Naive thymus-derived CD4-positive, alpha-beta T cell (primary cell): Measurements from ENCODE around the gene ITSN1. TPM values are rescaled to one million over a fixed set of nuclear protein-coding genes. Genes with fewer than 3 reads are reported as not detected.
"Not testable (repeated sequence)": the region's sequence is repeated elsewhere in the genome, so short reads cannot be mapped to it uniquely, and the experiment has no call there.

Experiments used
- ATAC-seq: fragments of 150-1000 bp; cut with Tn5 transposase; 2 replicates; pipeline ENCODE4 v1.10.0; 2021; ENCODE audit warnings: mild to moderate bottlenecking, moderate library complexity
- CTCF ChIA-PET: fragments of 350-600 bp; sonication (Branson Sonifier 250); formaldehyde crosslinking; loops from one replicate; lab custom pipeline; 2021; ENCODE audit warnings: antibody characterized with exemption; lab: Charles Lee
- POLR2A ChIA-PET: fragments of 350-600 bp; sonication (Branson Sonifier 250); formaldehyde crosslinking; loops from one replicate; lab custom pipeline; 2021; ENCODE audit warnings: antibody characterized with exemption, inconsistent platforms; lab: Charles Lee
- DNase-seq, 9 donors: peaks; one replicate each; pipeline versions ENCODE4 v3.0.0 to v3.0.0-alpha.2; 2020 to 2022; ENCODE audit warnings: mixed read lengths in 1 of 9
- H3K27ac ChIP-seq: one replicate; pipeline ENCODE4 v1.7.0; 2013; ENCODE audit warnings: mild to moderate bottlenecking, low read depth, low read length, moderate library complexity
- H3K27me3 ChIP-seq, 2 donors: one replicate each; pipeline ENCODE4 v1.7.0; 2013; ENCODE audit warnings: low read length in 2 of 2, mild to moderate bottlenecking in 2 of 2, moderate library complexity in 2 of 2; ENCODE audit not compliant: control insufficient read depth in 2 of 2, insufficient read depth in 2 of 2
- H3K36me3 ChIP-seq, 3 experiments: 1 replicate in 2 of 3; 2 replicates in 1 of 3; pipeline ENCODE4 v1.7.0; 2013; ENCODE audit warnings: low read length in 3 of 3, mild to moderate bottlenecking in 3 of 3, moderate library complexity in 1 of 3; ENCODE audit not compliant: insufficient read depth in 3 of 3, control insufficient read depth in 2 of 3
- H3K4me1 ChIP-seq, 2 donors: one replicate each; pipeline ENCODE4 v1.7.0; 2013; ENCODE audit warnings: low read length in 2 of 2, mild to moderate bottlenecking in 2 of 2, moderate library complexity in 1 of 2; ENCODE audit not compliant: control insufficient read depth in 2 of 2, insufficient read depth in 2 of 2
- H3K4me3 ChIP-seq: 2 replicates; pipeline ENCODE4 v1.7.0; 2013; ENCODE audit warnings: mild to moderate bottlenecking, low read length
- H3K9me3 ChIP-seq, 3 experiments: 1 replicate in 2 of 3; 2 replicates in 1 of 3; pipeline ENCODE4 v1.7.0; 2013; ENCODE audit warnings: low read length in 3 of 3; ENCODE audit not compliant: control insufficient read depth in 2 of 3
- H3K27ac Mint-ChIP-seq, 9 donors: one replicate each; pipeline ENCODE4 v1.8.0; 2020 to 2022; ENCODE audit warnings: mixed read lengths in 9 of 9, mild to moderate bottlenecking in 8 of 9, moderate library complexity in 5 of 9, inconsistent platforms in 2 of 9
- H3K27me3 Mint-ChIP-seq, 5 donors: one replicate each; pipeline ENCODE4 v1.8.0; 2021 to 2022; ENCODE audit warnings: mixed read lengths in 5 of 5, mild to moderate bottlenecking in 1 of 5
- H3K36me3 Mint-ChIP-seq, 5 donors: one replicate each; pipeline ENCODE4 v1.8.0; 2020 to 2022; ENCODE audit warnings: mixed read lengths in 5 of 5, mild to moderate bottlenecking in 3 of 5, inconsistent platforms in 1 of 5
- H3K4me1 Mint-ChIP-seq, 7 donors: one replicate each; pipeline ENCODE4 v1.8.0; 2020 to 2022; ENCODE audit warnings: mixed read lengths in 7 of 7, mild to moderate bottlenecking in 3 of 7, inconsistent platforms in 1 of 7
- H3K4me3 Mint-ChIP-seq, 10 donors: one replicate each; pipeline ENCODE4 v1.8.0; 2020 to 2022; ENCODE audit warnings: mild to moderate bottlenecking in 10 of 10, mixed read lengths in 10 of 10, moderate library complexity in 6 of 10, inconsistent platforms in 2 of 10
- H3K9me3 Mint-ChIP-seq, 11 donors: one replicate each; pipeline ENCODE4 v1.8.0; 2020 to 2022; ENCODE audit warnings: mixed read lengths in 11 of 11, mild to moderate bottlenecking in 4 of 11, inconsistent platforms in 1 of 11, moderate library complexity in 1 of 11
- intact Hi-C, 2 donors: fragments of 100-400 bp; cut with micrococcal nuclease; formaldehyde crosslinking; loops; one replicate each; pipeline ENCODE4 v1.15.1; 2023
- polyA plus RNA-seq, 2 donors: library from polyadenylated mRNA; unstranded; fragments of 300-500 nt; fragmentation: Illumina TruSeq; gene quantifications; one replicate each; pipeline ENCODE4 v1.2.3, GENCODE V29; 2021
- total RNA-seq, 6 experiments: library from RNA in 5 of 6; stranded (reverse) in 5 of 6; gene quantifications; 1 replicate in 5 of 6; 2 replicates in 1 of 6; pipeline ENCODE4 v1.2.3 and lab custom pipeline; 2021 to 2026

Gene ITSN1
- total RNA-seq (1 to 10 TPM; 1.8 to 8.6 (median 3.5) TPM), polyA plus RNA-seq (1 to 10 TPM; 1.2 to 1.8 TPM), total RNA-seq (lab: John Stamatoyannopoulos, UW) (6.9 reads per million, percentile 29 among the genes with 10 or more reads in this experiment)

DNA sequence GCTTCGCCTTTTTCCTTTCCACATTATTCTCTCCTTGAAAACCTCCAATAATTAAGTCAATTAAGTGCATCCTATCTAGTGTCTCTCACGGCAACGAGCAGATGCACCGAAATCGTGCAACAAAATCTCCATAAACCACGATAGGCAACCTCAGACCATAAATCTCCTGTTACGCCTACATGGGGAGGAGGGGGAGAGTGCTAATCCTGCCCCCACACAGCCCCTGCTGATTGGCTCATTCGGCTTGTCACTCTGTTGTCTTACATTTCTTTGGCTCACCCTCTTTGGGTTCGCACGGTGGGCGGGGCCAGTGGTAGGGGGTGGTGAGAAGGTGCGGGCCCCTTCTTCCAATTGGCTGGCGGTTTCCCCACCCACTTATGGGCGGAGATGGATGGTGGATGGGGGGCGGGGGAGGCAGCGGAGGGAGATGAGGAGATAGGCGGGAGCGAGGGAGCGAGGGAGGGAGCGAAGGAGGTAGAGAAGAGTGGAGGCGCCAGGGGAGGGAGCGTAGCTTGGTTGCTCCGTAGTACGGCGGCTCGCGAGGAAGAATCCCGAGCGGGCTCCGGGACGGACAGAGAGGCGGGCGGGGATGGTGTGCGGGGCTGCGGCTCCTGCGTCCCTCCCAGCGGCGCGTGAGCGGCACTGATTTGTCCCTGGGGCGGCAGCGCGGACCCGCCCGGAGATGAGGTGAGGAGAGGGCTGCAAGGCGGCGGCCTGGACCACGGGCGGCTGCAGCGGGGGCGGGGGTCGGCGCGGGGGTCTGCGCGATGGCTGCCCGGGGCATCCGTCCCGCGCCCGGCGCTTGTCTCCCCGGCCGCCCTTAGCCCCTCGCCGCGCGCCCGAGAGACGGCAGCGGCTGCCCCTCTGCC, at the start of gene ITSN1:
Gene ITSN1 (plus strand): TSS at position 475 of the 869 bp plus-strand sequence. CDS start 76,328 bp downstream, outside the sequence.
- POLR2A ChIA-PET, result no interaction called here

DNA sequence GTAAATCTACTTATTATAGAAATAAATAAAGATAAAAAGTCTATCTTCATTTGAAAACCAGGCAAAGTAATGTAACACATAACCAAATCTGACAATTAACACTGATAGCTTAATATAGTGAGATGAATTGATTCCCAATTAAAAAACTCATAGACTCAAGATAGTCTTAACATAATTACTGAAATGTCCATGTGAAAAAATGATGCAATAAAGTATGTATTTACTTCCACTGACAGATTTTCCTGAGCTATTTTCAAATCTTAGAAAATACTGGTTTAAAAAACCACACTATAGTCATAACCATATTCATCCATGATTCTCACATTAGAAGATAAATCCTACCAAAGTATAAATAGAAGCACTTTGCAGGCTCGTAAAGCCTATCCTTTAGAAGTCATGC, 44.2 kb upstream of the ITSN1 start:
- Histone ChIP-seq H3K9me3 (no peaks in the 10 kb centered on the region), H3K4me1 (no peaks in the 10 kb centered on the region), H3K36me3 (peaks cover 3 to 36% (median 5%) of the 10 kb centered on the region in 3 experiments), H3K27ac (no peak overlapping the region), H3K4me3 (no peak overlapping the region), H3K27me3 (no peaks in the 10 kb centered on the region)
- intact Hi-C loops, result no loop called here
- H3K4me3 Mint-ChIP-seq, result no peak overlapping the region
- H3K27me3 Mint-ChIP-seq, result no peaks in the 10 kb centered on the region
- no peaks in the 10 kb centered on the region for H3K9me3 Mint-ChIP-seq
- ChIA-PET CTCF (no interaction called here), POLR2A (interaction anchor here (0.6 kb wide), 1 partner anchor 1285 kb away, joined by 4 read pairs; no protein-coding TSS in a partner anchor)
- H3K36me3 Mint-ChIP-seq, result peaks cover 4 to 26% (median 19%) of the 10 kb centered on the region in 5 donors
- no peak for ATAC-seq
- no peak overlapping the region for H3K27ac Mint-ChIP-seq
- H3K4me1 Mint-ChIP-seq, result no peaks in the 10 kb centered on the region
- DNase-seq, result no peak

More for the DNA sequence above, at the start of gene ITSN1:
- peaks cover 9 to 29% (median 15%) of the 10 kb centered on the region in 5 donors for H3K27me3 Mint-ChIP-seq
- Histone ChIP-seq H3K36me3 (no peaks in the 10 kb centered on the region), H3K4me1 (peaks cover 4 to 7% of the 10 kb centered on the region in 2 donors), H3K27ac (peak within 1 kb of the TSS; percentile 75), H3K27me3 (no peaks in the 10 kb centered on the region), H3K9me3 (no peaks in the 10 kb centered on the region), H3K4me3 (peak within 1 kb of the TSS; percentile 97)
- intact Hi-C loops, result loop anchor here (1.0 to 5.0 kb wide), 12 partner anchors 100 to 1365 kb away; partner anchors contain the start of genes MIS18A (in 2 of the 2), ATP5PO (in 1 of the 2), CFAP298 (in 1 of the 2) and EVA1C (in 1 of the 2)
- H3K27ac Mint-ChIP-seq, result peak within 1 kb of the TSS; percentile 85 to 100 (median 94)
- peak within 1 kb of the TSS; percentile 83 to 99 (median 94) for H3K4me3 Mint-ChIP-seq
- no peaks in the 10 kb centered on the region for H3K9me3 Mint-ChIP-seq
- H3K36me3 Mint-ChIP-seq, result peaks cover 0 to 6% (median 5%) of the 10 kb centered on the region in 5 donors
- peak; percentile 93 for ATAC-seq
- CTCF ChIA-PET, result no interaction called here
- peaks cover 13 to 42% (median 30%) of the 10 kb centered on the region in 7 donors for H3K4me1 Mint-ChIP-seq
- DNase-seq, result peak; percentile 97 to 100 (median 99)

- H3K36me3 ChIP-seq, result peaks cover 6 to 23% (median 6%) of the 10 kb centered on the region in 3 experiments
- H3K4me3 Mint-ChIP-seq, result no peak overlapping the region
- H3K27ac Mint-ChIP-seq, result peak overlapping the region in 1 of 9 donors; percentile 7
- intact Hi-C loops, result loop anchor here (5.0 to 10.0 kb wide), 3 partner anchors 246 to 784 kb away; no protein-coding TSS in a partner anchor
- no peak overlapping the region for H3K4me3 ChIP-seq
- peaks cover 0 to 5% (median 4%) of the 10 kb centered on the region in 7 donors for H3K4me1 Mint-ChIP-seq
- H3K27ac ChIP-seq, result no peak overlapping the region
- no peaks in the 10 kb centered on the region for H3K9me3 Mint-ChIP-seq
- no peak for ATAC-seq
- ChIA-PET POLR2A (no interaction called here), CTCF (interaction anchor here (1.2 kb wide), 1 partner anchor 19 kb away, joined by 3 read pairs; no protein-coding TSS in a partner anchor)
- H3K4me1 ChIP-seq, result no peaks in the 10 kb centered on the region
- H3K27me3 Mint-ChIP-seq, result no peaks in the 10 kb centered on the region
- no peaks in the 10 kb centered on the region for H3K9me3 ChIP-seq
- no peaks in the 10 kb centered on the region for H3K27me3 ChIP-seq
- peaks cover 0 to 16% (median 4%) of the 10 kb centered on the region in 5 donors for H3K36me3 Mint-ChIP-seq
- no peak for DNase-seq
Observed at GRCh38 chr21:33608559-33608958, 33.7 kb upstream of the ITSN1 start.

DNA sequence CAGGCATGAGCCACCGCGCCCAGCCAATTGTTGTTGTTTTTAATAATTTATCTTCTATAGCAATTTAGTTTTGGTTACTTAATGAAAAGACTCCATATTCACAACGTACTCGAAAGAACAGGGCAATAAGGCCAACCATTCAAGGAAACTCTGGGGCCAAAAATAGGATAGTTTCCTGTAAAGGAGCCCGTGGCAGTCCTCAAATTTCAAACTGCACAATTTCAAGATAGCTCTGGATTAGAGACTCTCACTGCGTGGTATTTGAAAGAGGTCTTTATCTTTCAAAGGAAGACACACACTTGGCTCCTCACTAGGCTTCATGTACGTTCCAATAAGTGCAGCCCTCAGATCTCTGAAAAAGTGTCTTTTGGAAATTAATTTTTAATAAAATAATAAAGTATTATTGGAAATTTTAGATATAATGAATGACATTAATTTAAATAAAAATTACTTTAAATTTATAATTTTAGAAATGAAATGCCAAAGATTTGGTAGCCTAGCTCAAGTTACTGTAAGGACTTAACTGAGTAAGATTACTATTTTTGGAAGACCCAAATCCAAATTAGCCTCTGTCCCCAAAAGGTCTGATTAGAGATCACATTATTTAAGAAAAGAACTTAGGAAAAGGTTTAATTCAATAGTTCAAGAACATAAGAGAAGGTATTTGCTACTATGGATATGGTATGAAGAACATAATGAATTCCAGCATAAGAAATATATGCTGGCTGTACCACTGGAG, 31.1 kb upstream of the ITSN1 start:
- Mint-ChIP-seq H3K9me3 (no peaks in the 10 kb centered on the region), H3K27ac (peak overlapping the region in 1 of 9 donors; percentile 49), H3K27me3 (no peaks in the 10 kb centered on the region), H3K36me3 (peaks cover 0 to 18% (median 0%) of the 10 kb centered on the region in 5 donors), H3K4me3 (no peak overlapping the region), H3K4me1 (no peaks in the 10 kb centered on the region)
- Histone ChIP-seq H3K36me3 (peaks cover 6 to 24% (median 6%) of the 10 kb centered on the region in 3 experiments), H3K9me3 (no peaks in the 10 kb centered on the region), H3K27me3 (no peaks in the 10 kb centered on the region), H3K4me1 (no peaks in the 10 kb centered on the region), H3K27ac (no peak overlapping the region), H3K4me3 (no peak overlapping the region)
- CTCF ChIA-PET, result interaction anchor here (0.7 kb wide), 1 partner anchor 737 kb away, joined by 3 read pairs; no protein-coding TSS in a partner anchor
- ATAC-seq (no peak), DNase-seq (no peak)
- POLR2A ChIA-PET, result interaction anchor here (0.8 kb wide), 1 partner anchor 45 kb away, joined by 3 read pairs; no protein-coding TSS in a partner anchor
- intact Hi-C loops, result no loop called here

- H3K4me3 Mint-ChIP-seq, H3K9me3 ChIP-seq, H3K9me3 Mint-ChIP-seq, POLR2A ChIA-PET, H3K27ac ChIP-seq, CTCF ChIA-PET, DNase-seq, ATAC-seq, H3K4me3 ChIP-seq, H3K27ac Mint-ChIP-seq, intact Hi-C loops, H3K27me3 Mint-ChIP-seq, H3K4me1 ChIP-seq, H3K4me1 Mint-ChIP-seq, H3K27me3 ChIP-seq: not testable (repeated sequence)
- peaks cover 0 to 26% (median 12%) of the 10 kb centered on the region in 3 experiments for H3K36me3 ChIP-seq
- H3K36me3 Mint-ChIP-seq, result peaks cover 0 to 36% (median 18%) of the 10 kb centered on the region in 5 donors
Observed at GRCh38 chr21:33617565-33617964, 24.7 kb upstream of the ITSN1 start.

GRCh38 chr21:33618407-33618806, 23.9 kb upstream of the ITSN1 start:
- ChIA-PET POLR2A (no interaction called here), CTCF (no interaction called here)
- Histone ChIP-seq H3K27me3 (no peaks in the 10 kb centered on the region), H3K4me1 (no peaks in the 10 kb centered on the region), H3K27ac (no peak overlapping the region), H3K9me3 (no peaks in the 10 kb centered on the region), H3K4me3 (no peak overlapping the region), H3K36me3 (peaks cover 0 to 23% (median 7%) of the 10 kb centered on the region in 3 experiments)
- Mint-ChIP-seq H3K27me3 (no peaks in the 10 kb centered on the region), H3K36me3 (peaks cover 0 to 34% (median 18%) of the 10 kb centered on the region in 5 donors), H3K9me3 (no peaks in the 10 kb centered on the region), H3K4me3 (no peak overlapping the region), H3K4me1 (peaks cover 0 to 5% (median 0%) of the 10 kb centered on the region in 7 donors), H3K27ac (peak overlapping the region in 1 of 9 donors; percentile 58)
- no peak for ATAC-seq
- intact Hi-C loops, result no loop called here
- no peak for DNase-seq
